T-cell (primary cell): Measurements from ENCODE around the gene COMMD2. TPM values are rescaled to one million over a fixed set of nuclear protein-coding genes. Genes with fewer than 3 reads are reported as not detected.

ENCODE experiments used
- ATAC-seq, 4 experiments: fragments of 200-7000 bp in 3 of 4; fragments of 150-1000 bp in 1 of 4; cut with Tn5 transposase; replicated peaks in 1 of 4; 1 replicate in 3 of 4; 2 replicates in 1 of 4; pipeline ENCODE4 v1.10.0; 2021; ENCODE audit warnings: moderate library complexity in 3 of 4, mild to moderate bottlenecking in 2 of 4, moderate number of reproducible peaks in 1 of 4
- CTCF ChIA-PET, 2 donors: fragments of 300-600 bp; sonication (Branson Sonifier 250); formaldehyde crosslinking; loops; one replicate each; lab custom pipeline; 2022; ENCODE audit warnings: antibody characterized with exemption in 2 of 2; lab: Charles Lee
- POLR2A ChIA-PET, 2 donors: fragments of 300-600 bp; sonication (Branson Sonifier 250); formaldehyde crosslinking; loops; one replicate each; lab custom pipeline; 2022; ENCODE audit warnings: antibody characterized with exemption in 2 of 2; lab: Charles Lee
- DNase-seq, 35 experiments: peaks; one replicate each; pipeline versions ENCODE4 v3.0.0 to v3.0.0-alpha.2; 2013 to 2023
- H3K27ac ChIP-seq: one replicate; pipeline ENCODE4 v1.5.1; 2013; ENCODE audit warnings: low read length
- H3K27me3 ChIP-seq, 2 experiments: replicated peaks in 1 of 2; 1 replicate in 1 of 2; 2 replicates in 1 of 2; pipeline versions ENCODE4 v1.6.1 to v1.7.0; 2013; ENCODE audit warnings: low read length in 1 of 2, mixed read lengths in 1 of 2; ENCODE audit not compliant: control insufficient read depth in 2 of 2, insufficient read depth in 2 of 2; ENCODE audit errors: extremely low read depth in 1 of 2
- H3K36me3 ChIP-seq, 2 donors: 1 replicate in 1 of 2; 2 replicates in 1 of 2; pipeline versions ENCODE4 v1.6.1 to v1.7.0; 2013; ENCODE audit warnings: low read length in 1 of 2; ENCODE audit not compliant: control insufficient read depth in 2 of 2, insufficient read depth in 1 of 2; ENCODE audit errors: extremely low read depth in 1 of 2
- H3K4me1 ChIP-seq, 2 experiments: 1 replicate in 1 of 2; 2 replicates in 1 of 2; pipeline versions ENCODE4 v1.6.1 to v1.7.0; 2013; ENCODE audit warnings: low read length in 2 of 2, mixed read lengths in 1 of 2; ENCODE audit not compliant: insufficient read depth in 2 of 2, control insufficient read depth in 1 of 2; ENCODE audit errors: extremely low read depth in 1 of 2
- H3K4me3 ChIP-seq, 2 donors: 1 replicate in 1 of 2; 2 replicates in 1 of 2; pipeline versions ENCODE4 v1.5.1 to v1.7.0; 2013; ENCODE audit warnings: mild to moderate bottlenecking in 2 of 2, low read length in 1 of 2, moderate library complexity in 1 of 2; ENCODE audit not compliant: control insufficient read depth in 1 of 2; ENCODE audit errors: extremely low read depth in 1 of 2
- H3K9me3 ChIP-seq: 2 replicates; pipeline ENCODE4 v1.7.0; 2013
- H3K27ac Mint-ChIP-seq, 2 donors: one replicate each; pipeline ENCODE4 v1.8.0; 2020 to 2021; ENCODE audit warnings: mild to moderate bottlenecking in 2 of 2, mixed read lengths in 2 of 2
- H3K27me3 Mint-ChIP-seq, 2 donors: one replicate each; pipeline ENCODE4 v1.8.0; 2021 to 2022; ENCODE audit warnings: mixed read lengths in 2 of 2
- H3K36me3 Mint-ChIP-seq: one replicate; pipeline ENCODE4 v1.8.0; 2021; ENCODE audit warnings: mixed read lengths
- H3K4me1 Mint-ChIP-seq, 3 donors: one replicate each; pipeline ENCODE4 v1.8.0; 2020 to 2022; ENCODE audit warnings: mixed read lengths in 3 of 3, mild to moderate bottlenecking in 1 of 3
- H3K4me3 Mint-ChIP-seq, 3 donors: one replicate each; pipeline ENCODE4 v1.8.0; 2020 to 2022; ENCODE audit warnings: mild to moderate bottlenecking in 3 of 3, mixed read lengths in 3 of 3, moderate library complexity in 3 of 3
- H3K9me3 Mint-ChIP-seq, 3 donors: one replicate each; pipeline ENCODE4 v1.8.0; 2020 to 2022; ENCODE audit warnings: mixed read lengths in 3 of 3
- WGBS: methylation state at CpG from one replicate; pipeline ENCODE4 v1.1.5; 2013; ENCODE audit warnings: missing lambda C conversion rate; ENCODE audit not compliant: insufficient coverage; 5-methylcytosine and 5-hydroxymethylcytosine counted together
- total RNA-seq, 35 experiments: library from RNA in 6 of 35; stranded (reverse) in 6 of 35; fragments of 120-200 nt in 1 of 35; gene quantifications; one replicate each; pipeline versions ENCODE4 v1.2.1 to v1.2.4 and lab custom pipeline; 2013 to 2026

Gene COMMD2
- total RNA-seq, 5 donors from 2014 or later (not counting 1 experiment from before 2014, with no cell fraction given), result 29.5 to 36.1 (median 33.7) TPM

DNA sequence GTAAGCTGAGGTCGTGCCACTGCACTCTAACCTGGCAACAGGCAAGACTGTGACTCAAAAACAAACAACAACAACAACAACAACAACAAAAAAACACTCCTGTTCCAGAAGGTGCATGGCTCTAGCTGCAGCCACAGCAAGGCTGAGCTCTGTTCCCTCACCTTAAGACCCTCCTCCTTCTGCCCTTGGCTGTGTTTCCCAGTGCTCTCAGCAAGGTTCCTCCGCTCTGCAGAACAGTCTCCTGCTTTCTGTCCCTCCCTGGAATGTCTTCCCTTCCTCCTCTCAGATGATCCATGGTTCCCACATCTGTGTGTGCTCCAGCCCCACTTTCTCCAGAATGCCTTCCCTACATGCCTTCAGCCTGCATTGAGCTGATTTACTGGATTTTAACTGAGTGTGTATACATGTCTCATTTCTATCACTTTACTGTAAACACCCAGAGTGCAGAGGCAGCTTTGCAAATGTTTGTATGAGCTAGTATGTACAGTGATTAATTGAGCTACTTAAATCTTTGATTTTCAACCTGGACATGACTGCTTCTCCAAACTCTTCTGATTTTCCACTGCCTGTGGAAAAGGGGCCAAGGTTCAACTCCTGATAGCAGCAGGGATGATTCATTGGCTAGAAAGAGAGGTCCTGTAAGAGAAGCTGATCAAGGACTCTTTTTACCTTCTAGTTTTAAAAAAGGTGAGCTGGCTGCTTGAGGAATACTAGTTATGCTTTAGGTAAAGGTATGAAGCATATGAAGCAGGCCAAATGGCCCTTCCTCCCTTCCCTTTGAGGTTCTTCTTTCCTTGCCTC lies 25.3 kb upstream of the COMMD2 start:
- H3K4me1 ChIP-seq, result no peaks in the 10 kb centered on the region
- H3K36me3 Mint-ChIP-seq, result no peaks in the 10 kb centered on the region
- ChIA-PET CTCF (interaction anchor here (0.8 to 1.2 kb wide), 2 partner anchors 32 to 73 kb away, joined by 3 read pairs; no protein-coding TSS in a partner anchor), POLR2A (no interaction called here)
- DNase-seq, result no peak
- no peaks in the 10 kb centered on the region for H3K9me3 ChIP-seq
- no peak overlapping the region for H3K4me3 ChIP-seq
- no peaks in the 10 kb centered on the region for H3K9me3 Mint-ChIP-seq
- H3K27me3 Mint-ChIP-seq, result peaks cover 5 to 6% of the 10 kb centered on the region in 2 donors
- H3K27ac Mint-ChIP-seq, result no peak overlapping the region
- H3K4me3 Mint-ChIP-seq, result no peak overlapping the region
- H3K4me1 Mint-ChIP-seq, result peaks cover 0 to 8% (median 0%) of the 10 kb centered on the region in 3 donors
- no peak overlapping the region for H3K27ac ChIP-seq
- no peak for ATAC-seq
- no peaks in the 10 kb centered on the region for H3K36me3 ChIP-seq
- 71% methylated on average over 1 of the region's 2 CpGs for WGBS
- H3K27me3 ChIP-seq, result no peaks in the 10 kb centered on the region

DNA sequence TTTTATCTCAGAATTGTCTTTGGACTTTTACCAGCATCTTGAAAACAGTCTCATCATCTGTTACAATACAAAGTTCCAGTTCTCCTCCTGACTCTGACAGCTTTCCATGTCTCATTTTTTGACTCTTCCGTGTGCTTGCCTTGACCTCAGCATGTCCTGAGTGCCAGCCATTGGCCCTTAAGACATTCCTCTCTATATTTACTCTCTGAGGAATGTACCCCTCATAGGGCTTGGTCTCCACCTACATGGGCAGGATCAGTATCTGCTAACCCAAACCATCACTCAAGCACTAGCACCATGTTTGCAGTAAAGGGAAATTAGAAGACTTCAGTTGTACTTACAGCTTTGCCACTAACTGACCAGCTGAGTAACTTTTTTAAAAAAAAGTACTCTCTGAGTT lies 23.9 kb upstream of the COMMD2 start:
- DNase-seq (no peak), ATAC-seq (no peak)
- ChIA-PET POLR2A (no interaction called here), CTCF (interaction anchor here in 1 of 2 donors (0.6 to 0.7 kb wide), 2 partner anchors 8 to 9 kb away, joined by 3 read pairs; no protein-coding TSS in a partner anchor)
- H3K4me3 ChIP-seq, result no peak overlapping the region
- Mint-ChIP-seq H3K36me3 (no peaks in the 10 kb centered on the region), H3K27me3 (peaks cover 10 to 12% of the 10 kb centered on the region in 2 donors), H3K4me3 (no peak overlapping the region), H3K27ac (no peak overlapping the region), H3K9me3 (no peaks in the 10 kb centered on the region), H3K4me1 (peaks cover 0 to 3% (median 0%) of the 10 kb centered on the region in 3 donors)
- H3K4me1 ChIP-seq, result no peaks in the 10 kb centered on the region
- H3K9me3 ChIP-seq, result no peaks in the 10 kb centered on the region
- no peak overlapping the region for H3K27ac ChIP-seq
- no peaks in the 10 kb centered on the region for H3K27me3 ChIP-seq
- 62% methylated on average over 1 of the region's 1 CpG for whole genome bisulfite sequencing
- H3K36me3 ChIP-seq, result no peaks in the 10 kb centered on the region

- Mint-ChIP-seq H3K9me3 (no peaks in the 10 kb centered on the region), H3K4me3 (no peak overlapping the region), H3K36me3 (no peaks in the 10 kb centered on the region), H3K27ac (no peak overlapping the region), H3K4me1 (no peaks in the 10 kb centered on the region), H3K27me3 (peaks cover 15 to 16% of the 10 kb centered on the region in 2 donors)
- Histone ChIP-seq H3K27ac (no peak overlapping the region), H3K4me3 (no peak overlapping the region), H3K36me3 (no peaks in the 10 kb centered on the region), H3K9me3 (no peaks in the 10 kb centered on the region), H3K4me1 (no peaks in the 10 kb centered on the region), H3K27me3 (peaks cover 0 to 3% of the 10 kb centered on the region in 2 experiments)
- POLR2A ChIA-PET, result no interaction called here
- no CpG with 5 or more reads among the region's 2 CpGs for WGBS
- DNase-seq (no peak), ATAC-seq (no peak)
- CTCF ChIA-PET, result interaction anchor here (0.9 to 2.0 kb wide), 3 partner anchors 21 to 818 kb away, joined by 3 to 11 read pairs (median 6); partner anchors contain the start of gene COMMD2 (in 1 of the 2)
These were observed 20.6 kb upstream of the COMMD2 start for GRCh38 chr3:149772861-149773260.

DNA sequence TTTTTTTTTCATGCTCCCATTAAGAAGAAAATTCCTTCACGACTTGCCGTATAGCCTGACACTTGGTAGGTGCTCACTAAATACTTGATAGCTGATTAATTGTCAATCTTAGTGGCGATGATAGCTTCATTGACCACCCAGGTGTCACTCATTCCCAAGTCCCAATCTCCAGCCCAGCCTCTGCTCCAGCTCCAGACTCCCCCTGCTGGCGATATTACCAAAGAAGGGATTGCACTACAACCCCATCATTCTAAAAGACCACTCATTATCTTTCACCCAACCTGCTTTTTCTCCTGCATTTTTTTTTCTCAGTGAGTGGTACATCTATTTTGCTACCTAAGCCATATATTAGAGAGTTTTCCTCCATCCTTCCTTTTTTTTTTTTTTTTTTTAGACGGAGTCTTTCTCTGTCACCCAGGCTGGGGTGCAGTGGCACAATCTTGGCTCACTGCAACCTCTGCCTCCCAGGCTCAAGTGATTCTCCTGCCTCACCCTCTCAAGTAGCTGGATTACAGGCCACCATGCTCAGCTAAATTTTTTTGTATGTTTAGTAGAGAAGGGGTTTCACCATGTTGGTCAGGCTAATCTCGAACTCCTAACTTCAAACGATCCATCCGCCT lies 19.5 kb upstream of the COMMD2 start:
- no peaks in the 10 kb centered on the region for H3K36me3 Mint-ChIP-seq
- H3K9me3 Mint-ChIP-seq, result no peaks in the 10 kb centered on the region
- WGBS, result 83% methylated on average over 6 of the region's 8 CpGs
- peaks cover 0 to 3% of the 10 kb centered on the region in 2 experiments for H3K27me3 ChIP-seq
- H3K4me1 ChIP-seq, result no peaks in the 10 kb centered on the region
- peak in 19 of 35 experiments; percentile 2 to 54 (median 15) for DNase-seq
- H3K9me3 ChIP-seq, result no peaks in the 10 kb centered on the region
- H3K4me1 Mint-ChIP-seq, result no peaks in the 10 kb centered on the region
- H3K4me3 Mint-ChIP-seq, result no peak overlapping the region
- H3K36me3 ChIP-seq, result no peaks in the 10 kb centered on the region
- H3K4me3 ChIP-seq, result no peak overlapping the region
- ATAC-seq, result peak in 1 of 4 experiments; percentile 59
- POLR2A ChIA-PET, result no interaction called here
- no peak overlapping the region for H3K27ac Mint-ChIP-seq
- H3K27me3 Mint-ChIP-seq, result peaks cover 14 to 21% of the 10 kb centered on the region in 2 donors
- CTCF ChIA-PET, result interaction anchor here (0.5 to 2.1 kb wide), 18 partner anchors 10 to 1621 kb away, joined by 3 to 16 read pairs (median 4); partner anchors contain the start of gene COMMD2 (in 1 of the 2)
- no peak overlapping the region for H3K27ac ChIP-seq

GRCh38 chr3:149770246-149770645 lies 18.0 kb upstream of the COMMD2 start:
- Histone ChIP-seq H3K4me3 (no peak overlapping the region), H3K36me3 (no peaks in the 10 kb centered on the region), H3K4me1 (no peaks in the 10 kb centered on the region), H3K27ac (no peak overlapping the region), H3K27me3 (peaks cover 0 to 3% of the 10 kb centered on the region in 2 experiments), H3K9me3 (no peaks in the 10 kb centered on the region)
- Mint-ChIP-seq H3K27me3 (peaks cover 22 to 28% of the 10 kb centered on the region in 2 donors), H3K36me3 (no peaks in the 10 kb centered on the region), H3K27ac (no peak overlapping the region), H3K4me1 (no peaks in the 10 kb centered on the region), H3K4me3 (no peak overlapping the region), H3K9me3 (no peaks in the 10 kb centered on the region)
- ChIA-PET CTCF (interaction anchor here (0.6 to 2.1 kb wide), 5 partner anchors 37 to 650 kb away, joined by 3 to 16 read pairs (median 5); no protein-coding TSS in a partner anchor), POLR2A (no interaction called here)
- WGBS, result no CpG with 5 or more reads among the region's 2 CpGs
- ATAC-seq (no peak), DNase-seq (no peak)

DNA sequence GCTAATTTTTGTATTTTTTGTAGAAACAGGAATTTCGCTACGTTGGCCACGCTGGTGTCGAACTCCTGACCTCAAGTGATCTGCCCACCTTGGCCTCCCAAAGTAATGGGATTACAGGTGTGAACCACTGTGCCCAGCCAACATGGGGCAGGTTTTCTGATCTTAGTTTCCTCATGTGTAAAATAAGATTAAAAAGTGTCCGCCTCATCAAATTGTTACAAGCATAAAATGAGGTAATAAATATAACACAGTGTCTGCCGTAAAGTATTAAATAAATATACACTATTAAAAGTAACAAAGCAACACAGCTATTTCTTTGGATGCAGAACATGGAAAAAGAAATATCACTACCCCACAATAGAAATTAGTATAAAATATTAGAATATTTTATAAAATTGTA lies 16.4 kb upstream of the COMMD2 start:
- H3K4me1 Mint-ChIP-seq, result no peaks in the 10 kb centered on the region
- H3K4me3 ChIP-seq, result no peak overlapping the region
- H3K27me3 ChIP-seq, result peaks cover 2 to 3% of the 10 kb centered on the region in 2 experiments
- DNase-seq (no peak), ATAC-seq (no peak)
- H3K9me3 ChIP-seq, result no peaks in the 10 kb centered on the region
- no peaks in the 10 kb centered on the region for H3K36me3 ChIP-seq
- WGBS, result 97% methylated on average over 4 of the region's 6 CpGs
- peaks cover 22 to 35% of the 10 kb centered on the region in 2 donors for H3K27me3 Mint-ChIP-seq
- no peaks in the 10 kb centered on the region for H3K9me3 Mint-ChIP-seq
- no peaks in the 10 kb centered on the region for H3K36me3 Mint-ChIP-seq
- no peak overlapping the region for H3K27ac Mint-ChIP-seq
- H3K4me3 Mint-ChIP-seq, result no peak overlapping the region
- H3K4me1 ChIP-seq, result no peaks in the 10 kb centered on the region
- H3K27ac ChIP-seq, result no peak overlapping the region
- POLR2A ChIA-PET, result interaction anchor here in 1 of 2 donors (0.6 kb wide), 1 partner anchor 509 kb away, joined by 8 read pairs; no protein-coding TSS in a partner anchor
- CTCF ChIA-PET, result interaction anchor here (0.6 to 1.2 kb wide), 2 partner anchors 8 to 46 kb away, joined by 3 read pairs; no protein-coding TSS in a partner anchor
